HEK293 (cell line): ENCODE results near the gene GABBR2.

Experiments used
- ZBTB20 ChIP-seq: fragments of 450-650 bp; formaldehyde crosslinking; IDR thresholded peaks from 2 replicates; pipeline ENCODE4 v1.5.1; 2016; ENCODE audit warnings: missing biosample characterization, missing genetic modification characterization
- ZNF530 ChIP-seq: fragments of 450-650 bp; formaldehyde crosslinking; IDR thresholded peaks from 2 replicates; pipeline ENCODE4 v1.5.1; 2016; ENCODE audit warnings: low read depth, missing biosample characterization, missing genetic modification characterization

DNA sequence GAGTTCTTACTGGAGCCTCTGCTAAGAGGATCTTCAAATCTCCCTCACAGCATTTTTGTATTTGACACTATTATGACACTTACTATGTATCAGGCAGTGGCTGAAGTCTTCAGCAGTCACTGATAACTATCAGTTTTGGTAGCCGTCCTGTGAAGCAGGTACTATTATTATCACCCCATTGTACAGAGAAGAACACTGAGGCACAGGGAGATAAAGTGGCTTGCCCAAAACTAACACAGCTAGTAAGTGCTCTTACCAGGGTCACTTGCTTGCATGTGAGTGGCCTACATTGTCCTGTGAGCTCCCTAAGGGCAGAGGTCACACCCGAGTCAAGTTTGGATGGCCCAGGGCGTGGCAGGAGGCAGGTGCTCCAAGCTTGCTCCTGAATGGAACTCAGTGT, 16.8 kb downstream of the GABBR2 start:
- TF ChIP-seq ZNF530 (tag by site-specific recombination) (no peak), ZBTB20 (tag by site-specific recombination) (no peak)
